Lung (tissue), 12 donors: ENCODE data around the gene ERFL. TPM values are rescaled to one million over a fixed set of nuclear protein-coding genes. Genes with fewer than 3 reads are reported as not detected.

Experiments used
- ATAC-seq: fragments of 200-7000 bp; cut with Tn5 transposase; one replicate; pipeline ENCODE4 v1.9.1; 2020; ENCODE audit warnings: moderate number of reproducible peaks; ENCODE audit not compliant: insufficient read depth, low FRiP score
- DNase-seq, 3 donors: peaks; one replicate each; pipeline ENCODE4 v3.0.0-alpha.2; 2013 to 2017
- H3K27ac ChIP-seq, 2 donors: one replicate each; pipeline ENCODE4 v1.5.1; 2013; ENCODE audit warnings: mild to moderate bottlenecking in 2 of 2, moderate library complexity in 2 of 2, control low read depth in 1 of 2, inconsistent platforms in 1 of 2, low read depth in 1 of 2, low read length in 1 of 2
- H3K27me3 ChIP-seq, 3 donors: one replicate each; pipeline ENCODE4 v1.5.1; 2013; ENCODE audit warnings: low read length in 2 of 3; ENCODE audit not compliant: control insufficient read depth in 3 of 3, insufficient read depth in 3 of 3
- H3K36me3 ChIP-seq, 4 donors: one replicate each; pipeline ENCODE4 v1.5.1; 2013; ENCODE audit warnings: low read length in 4 of 4, mild to moderate bottlenecking in 1 of 4, moderate library complexity in 1 of 4; ENCODE audit not compliant: control insufficient read depth in 4 of 4, insufficient read depth in 4 of 4
- H3K4me1 ChIP-seq, 5 donors: one replicate each; pipeline ENCODE4 v1.5.1; 2013; ENCODE audit warnings: low read length in 5 of 5, mild to moderate bottlenecking in 2 of 5, moderate library complexity in 1 of 5; ENCODE audit not compliant: control insufficient read depth in 5 of 5, insufficient read depth in 5 of 5
- H3K4me3 ChIP-seq: one replicate; pipeline ENCODE4 v1.5.1; 2013; ENCODE audit warnings: mild to moderate bottlenecking, control low read depth, moderate library complexity
- H3K9ac ChIP-seq, 2 donors: one replicate each; pipeline ENCODE4 v1.5.1; 2013; ENCODE audit warnings: low read length in 2 of 2, control low read depth in 1 of 2; ENCODE audit not compliant: insufficient read depth in 1 of 2
- H3K9me3 ChIP-seq, 4 donors: one replicate each; pipeline ENCODE4 v1.5.1; 2013; ENCODE audit warnings: low read length in 3 of 4, mild to moderate bottlenecking in 1 of 4, moderate library complexity in 1 of 4; ENCODE audit not compliant: control insufficient read depth in 4 of 4, insufficient read depth in 3 of 4
- WGBS, 2 donors: extraction: QIAGEN DNeasy Blood & Tissue Kit; methylation state at CpG; one replicate each; pipeline ENCODE4 v1.1.7; 2013; 5-methylcytosine and 5-hydroxymethylcytosine counted together
- polyA plus RNA-seq, 2 donors: library from polyadenylated mRNA; stranded (reverse); fragments of 200-250 nt; gene quantifications; one replicate each; pipeline ENCODE4 v1.2.1, GENCODE V29; 2013
- total RNA-seq, 2 donors: library from RNA; depleted of rRNA in 1 of 2; stranded (reverse); fragments of >200 nt in 1 of 2; gene quantifications; one replicate each; pipeline ENCODE4 v1.2.1, GENCODE V29; 2014 to 2021
- TF ChIP-seq, protein P1 (sequence below): IDR thresholded peaks from 2 replicates; pipeline ENCODE4 v1.5.1; 2012; ENCODE audit warnings: mild to moderate bottlenecking; ENCODE audit errors: control extremely low read depth, extremely low read depth
- donor health status: control.
- donor health status: control.
- donor health status: Bipolar disorder and iron deficiency.
- donor health status: healthy.
- donor health status: DM: yes; HTN: yes; CAD: no.

Gene ERFL
- total and polyA plus RNA-seq, 4 donors: 0.16 to 0.67 (median 0.37) TPM; not detected in 1

GRCh38 chr19:41929536-41930071 lies 1.4 kb upstream of the ERFL start:
- no peak for ATAC-seq
- WGBS, 2 donors: 34 to 43% methylated on average over 14 of the region's 14 CpGs
- no peaks in the 10 kb centered on the region for H3K36me3 ChIP-seq

DNA sequence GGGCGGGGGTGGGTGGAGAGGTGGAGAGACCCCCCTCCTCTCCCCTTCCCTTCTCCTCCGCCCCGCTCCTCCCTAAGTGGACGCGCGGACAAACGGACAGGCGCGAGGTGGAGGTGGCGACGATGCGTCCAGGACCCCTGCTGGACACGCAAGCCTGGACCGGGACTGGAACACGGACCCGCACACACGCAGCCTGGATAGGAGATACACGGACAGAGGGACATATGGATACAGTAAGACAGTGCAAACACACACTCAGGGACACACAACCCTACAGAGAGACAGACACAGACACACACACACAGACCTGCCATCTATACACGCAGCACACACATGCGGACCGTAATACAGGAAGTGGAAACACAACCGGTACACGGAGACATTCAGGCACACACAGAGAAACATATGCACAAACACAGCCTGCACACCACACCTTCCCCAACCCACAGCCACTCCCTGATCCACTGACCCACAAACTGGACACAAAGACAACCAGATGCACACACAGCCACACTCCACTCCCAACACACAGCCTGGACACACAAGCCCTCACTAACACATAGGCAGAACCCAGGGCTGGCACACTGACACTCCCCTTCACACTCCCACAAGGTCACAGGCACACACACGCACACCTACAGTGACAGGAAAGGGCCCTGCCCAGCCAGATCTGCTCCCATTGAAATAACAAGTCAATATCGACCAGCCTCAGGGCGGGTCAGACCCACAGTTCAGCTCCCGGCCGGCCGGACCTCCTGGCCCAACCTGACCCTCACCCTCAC lies 696 bp upstream of the ERFL start:
- DNase-seq (no peak), ATAC-seq (no peak)
- WGBS, 2 donors: 7% methylated on average over 23 to 29 of the region's 29 CpGs
- TF ChIP-seq, protein P1, sequence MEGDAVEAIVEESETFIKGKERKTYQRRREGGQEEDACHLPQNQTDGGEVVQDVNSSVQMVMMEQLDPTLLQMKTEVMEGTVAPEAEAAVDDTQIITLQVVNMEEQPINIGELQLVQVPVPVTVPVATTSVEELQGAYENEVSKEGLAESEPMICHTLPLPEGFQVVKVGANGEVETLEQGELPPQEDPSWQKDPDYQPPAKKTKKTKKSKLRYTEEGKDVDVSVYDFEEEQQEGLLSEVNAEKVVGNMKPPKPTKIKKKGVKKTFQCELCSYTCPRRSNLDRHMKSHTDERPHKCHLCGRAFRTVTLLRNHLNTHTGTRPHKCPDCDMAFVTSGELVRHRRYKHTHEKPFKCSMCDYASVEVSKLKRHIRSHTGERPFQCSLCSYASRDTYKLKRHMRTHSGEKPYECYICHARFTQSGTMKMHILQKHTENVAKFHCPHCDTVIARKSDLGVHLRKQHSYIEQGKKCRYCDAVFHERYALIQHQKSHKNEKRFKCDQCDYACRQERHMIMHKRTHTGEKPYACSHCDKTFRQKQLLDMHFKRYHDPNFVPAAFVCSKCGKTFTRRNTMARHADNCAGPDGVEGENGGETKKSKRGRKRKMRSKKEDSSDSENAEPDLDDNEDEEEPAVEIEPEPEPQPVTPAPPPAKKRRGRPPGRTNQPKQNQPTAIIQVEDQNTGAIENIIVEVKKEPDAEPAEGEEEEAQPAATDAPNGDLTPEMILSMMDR: no peak
- H3K36me3 ChIP-seq: no peaks in the 10 kb centered on the region
- no peak overlapping the region for H3K4me3 ChIP-seq
- H3K4me1 ChIP-seq: peaks cover 0 to 6% (median 2%) of the 10 kb centered on the region in 5 donors
- H3K9ac ChIP-seq: no peak overlapping the region
- no peak overlapping the region for H3K27ac ChIP-seq
- H3K9me3 ChIP-seq: peaks cover 0 to 5% (median 0%) of the 10 kb centered on the region in 4 donors
- H3K27me3 ChIP-seq: peaks cover 0 to 93% (median 83%) of the 10 kb centered on the region in 3 donors

More at GRCh38 chr19:41929536-41930071, 1.4 kb upstream of the ERFL start:
- no peak overlapping the region for H3K27ac ChIP-seq
- TF ChIP-seq, protein P1: no peak
- no peak for DNase-seq
- peaks cover 0 to 5% (median 0%) of the 10 kb centered on the region in 4 donors for H3K9me3 ChIP-seq
- no peak overlapping the region for H3K4me3 ChIP-seq
- no peak overlapping the region for H3K9ac ChIP-seq
- peaks cover 0 to 6% (median 2%) of the 10 kb centered on the region in 5 donors for H3K4me1 ChIP-seq
- H3K27me3 ChIP-seq: peaks cover 0 to 91% (median 79%) of the 10 kb centered on the region in 3 donors

DNA sequence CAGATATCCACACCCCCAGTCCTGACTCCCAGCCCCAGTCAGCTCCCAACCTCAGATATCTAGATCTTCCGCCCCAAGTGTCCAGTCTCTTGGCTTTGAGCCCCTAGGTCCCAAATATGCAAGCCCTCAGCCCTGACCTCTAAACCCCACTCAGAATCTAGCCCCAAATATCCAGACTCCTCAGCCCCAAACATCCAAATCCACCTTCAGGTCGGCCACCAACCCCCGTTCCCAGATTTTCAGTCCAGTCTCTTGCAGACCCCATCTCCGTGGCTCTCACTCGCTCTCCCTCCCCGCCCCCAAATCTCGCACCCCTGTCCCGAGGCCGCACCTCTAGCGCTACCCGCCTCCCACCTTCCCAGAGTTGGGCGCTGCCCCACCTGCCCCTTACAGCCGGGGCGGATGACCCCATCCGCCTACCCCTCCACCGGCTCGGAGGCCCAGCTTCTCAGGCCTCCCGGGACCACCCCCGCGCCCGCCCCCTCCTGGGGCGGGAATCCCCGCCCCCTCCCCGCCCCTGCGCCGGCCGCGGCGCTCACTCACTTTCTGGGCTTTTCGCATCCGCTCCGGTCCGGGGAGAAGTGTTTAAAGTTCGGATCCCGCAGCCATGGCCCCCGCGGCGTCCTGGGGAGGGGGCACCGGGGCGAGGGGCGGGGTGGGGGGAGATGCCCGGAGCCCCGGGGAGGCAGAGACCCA lies 604 bp downstream of the ERFL start:
- no peak for DNase-seq
- WGBS, 2 donors: 8 to 13% methylated on average over 34 to 43 of the region's 43 CpGs
- peaks cover 0 to 2% (median 2%) of the 10 kb centered on the region in 5 donors for H3K4me1 ChIP-seq
- H3K9me3 ChIP-seq: peaks cover 0 to 7% (median 0%) of the 10 kb centered on the region in 4 donors
- TF ChIP-seq, protein P1: no peak
- H3K4me3 ChIP-seq: no peak overlapping the region
- H3K27me3 ChIP-seq: peaks cover 4 to 90% (median 79%) of the 10 kb centered on the region in 3 donors
- H3K9ac ChIP-seq: no peak overlapping the region
- ATAC-seq: no peak
- H3K36me3 ChIP-seq: no peaks in the 10 kb centered on the region
- H3K27ac ChIP-seq: no peak overlapping the region
